Fibroblast of the aortic adventitia (primary cell): ENCODE data around the gene GUSB. TPM values are rescaled to one million over a fixed set of nuclear protein-coding genes. Genes with fewer than 3 reads are reported as not detected.

Experiments
- DNase-seq: peaks from one replicate; pipeline ENCODE4 v3.0.0-alpha.2; 2010; ENCODE audit warnings: low read depth
- H3K4me3 ChIP-seq: 2 replicates; pipeline ENCODE4 v1.5.1; 2011; ENCODE audit warnings: low read depth, mild to moderate bottlenecking, control low read depth, low read length, moderate library complexity
- total RNA-seq: library from RNA; depleted of rRNA; stranded (reverse); fragments of >200 nt; gene quantifications from 2 replicates; pipeline ENCODE4 v1.2.3, GENCODE V29; 2012; ENCODE audit warnings: low replicate concordance
- TF ChIP-seq, protein P1 (sequence below): IDR thresholded peaks from 2 replicates; pipeline ENCODE4 v1.5.1; 2011; ENCODE audit warnings: mild to moderate bottlenecking, low read length, control low read depth, inconsistent platforms; ENCODE audit not compliant: insufficient read depth

Gene GUSB
- total RNA-seq, 1 donor, result 22.3 TPM

DNA sequence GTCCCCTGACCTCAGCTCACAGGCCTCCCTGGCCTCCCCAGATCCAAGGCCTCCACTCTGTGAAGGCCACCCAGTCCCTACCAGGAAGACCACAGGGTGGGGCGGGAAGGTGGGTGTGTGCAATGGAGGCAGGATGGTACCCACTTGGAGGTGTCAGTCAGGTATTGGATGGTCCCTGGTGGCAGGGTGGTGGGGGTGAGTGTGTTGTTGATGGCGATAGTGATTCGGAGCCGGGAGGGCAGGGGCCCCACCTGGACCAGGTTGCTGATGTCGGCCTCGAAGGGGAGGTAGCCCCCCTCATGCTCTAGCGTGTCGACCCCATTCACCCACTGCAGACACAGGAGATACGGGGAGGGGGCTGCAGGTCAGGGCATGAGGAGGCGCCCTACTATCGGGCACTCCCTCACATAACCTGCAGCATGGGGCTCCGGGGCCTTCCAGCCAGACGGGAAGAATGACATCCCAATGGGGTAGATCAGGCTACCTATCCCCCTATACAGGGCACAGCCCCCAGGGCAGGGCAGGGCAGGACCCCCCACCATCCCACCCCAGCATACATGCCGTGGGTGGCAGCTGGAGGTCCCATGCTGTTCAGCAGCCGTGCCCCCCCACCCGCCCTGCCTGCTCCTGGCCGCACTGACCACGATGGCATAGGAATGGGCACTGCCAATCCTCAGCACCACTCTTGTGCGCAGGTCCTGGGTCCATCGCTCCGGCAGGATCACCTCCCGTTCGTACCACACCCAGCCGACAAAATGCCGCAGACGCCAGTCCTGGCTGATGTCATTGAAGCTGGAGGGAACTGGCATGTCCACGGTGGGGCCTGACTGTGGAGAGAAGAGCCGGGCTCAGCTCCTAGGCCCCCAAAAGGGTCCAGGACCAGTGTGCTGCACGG lies 2.2 kb downstream of the GUSB start:
- H3K4me3 ChIP-seq, result no peak overlapping the region
- TF ChIP-seq, protein P1, sequence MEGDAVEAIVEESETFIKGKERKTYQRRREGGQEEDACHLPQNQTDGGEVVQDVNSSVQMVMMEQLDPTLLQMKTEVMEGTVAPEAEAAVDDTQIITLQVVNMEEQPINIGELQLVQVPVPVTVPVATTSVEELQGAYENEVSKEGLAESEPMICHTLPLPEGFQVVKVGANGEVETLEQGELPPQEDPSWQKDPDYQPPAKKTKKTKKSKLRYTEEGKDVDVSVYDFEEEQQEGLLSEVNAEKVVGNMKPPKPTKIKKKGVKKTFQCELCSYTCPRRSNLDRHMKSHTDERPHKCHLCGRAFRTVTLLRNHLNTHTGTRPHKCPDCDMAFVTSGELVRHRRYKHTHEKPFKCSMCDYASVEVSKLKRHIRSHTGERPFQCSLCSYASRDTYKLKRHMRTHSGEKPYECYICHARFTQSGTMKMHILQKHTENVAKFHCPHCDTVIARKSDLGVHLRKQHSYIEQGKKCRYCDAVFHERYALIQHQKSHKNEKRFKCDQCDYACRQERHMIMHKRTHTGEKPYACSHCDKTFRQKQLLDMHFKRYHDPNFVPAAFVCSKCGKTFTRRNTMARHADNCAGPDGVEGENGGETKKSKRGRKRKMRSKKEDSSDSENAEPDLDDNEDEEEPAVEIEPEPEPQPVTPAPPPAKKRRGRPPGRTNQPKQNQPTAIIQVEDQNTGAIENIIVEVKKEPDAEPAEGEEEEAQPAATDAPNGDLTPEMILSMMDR, result no peak
- no peak for DNase-seq

GRCh38 chr7:65978891-65979582 lies 3.0 kb downstream of the GUSB start:
- no peak for DNase-seq
- TF ChIP-seq, protein P1, result no peak
- H3K4me3 ChIP-seq, result no peak overlapping the region

DNA sequence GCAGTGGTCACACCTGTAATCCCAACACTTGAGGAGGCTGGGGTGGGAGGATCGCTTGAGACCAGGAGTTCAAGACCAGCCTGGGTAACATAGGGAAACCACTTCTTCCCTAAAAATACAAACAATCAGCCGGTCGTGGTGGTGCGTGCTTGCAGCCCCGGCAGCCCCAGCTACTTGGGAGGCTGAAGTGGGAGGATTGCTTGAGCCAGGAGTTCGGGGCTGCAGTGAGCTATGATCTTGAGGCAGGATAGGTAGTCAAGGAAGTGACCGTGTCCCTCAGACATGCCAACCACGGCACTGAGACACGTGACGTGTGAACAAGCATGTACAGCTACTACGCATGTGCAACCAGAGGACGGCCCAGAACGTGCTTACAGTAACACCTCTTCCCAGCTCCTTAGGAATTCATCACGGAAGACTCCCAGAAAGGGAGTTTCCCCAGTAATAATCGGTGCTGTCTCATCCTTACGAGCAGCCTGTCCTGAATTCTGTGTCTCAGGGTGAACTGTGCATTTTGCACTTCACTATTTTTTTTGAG lies 5.3 kb downstream of the GUSB start:
- DNase-seq, result no peak
- no peak overlapping the region for H3K4me3 ChIP-seq
- TF ChIP-seq, protein P1, result no peak

GRCh38 chr7:65975814-65976445 lies 6.1 kb downstream of the GUSB start:
- TF ChIP-seq, protein P1, result no peak
- DNase-seq, result no peak
- no peak overlapping the region for H3K4me3 ChIP-seq

DNA sequence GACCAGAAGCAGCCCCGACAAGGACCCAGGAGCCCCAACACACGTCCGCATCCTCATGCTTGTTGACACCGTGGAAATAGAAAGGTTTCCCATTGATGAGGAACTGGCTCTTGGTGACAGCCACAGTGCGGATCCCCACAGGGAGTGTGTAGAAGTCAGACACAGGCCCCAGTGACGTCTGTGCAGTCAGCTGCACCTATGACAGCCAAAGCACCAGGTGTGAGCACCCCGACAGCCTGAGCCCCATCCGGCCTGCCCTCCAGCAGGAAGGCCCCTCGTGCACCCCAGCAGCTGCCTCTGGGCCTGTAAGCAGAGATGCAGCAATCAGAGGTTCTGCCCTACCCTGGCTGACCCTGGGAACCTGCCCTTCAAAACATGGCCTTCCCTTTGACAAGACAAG lies 7.1 kb downstream of the GUSB start:
- TF ChIP-seq, protein P1, result no peak
- DNase-seq, result no peak
- H3K4me3 ChIP-seq, result no peak overlapping the region

- no peak overlapping the region for H3K4me3 ChIP-seq
- no peak for DNase-seq
- TF ChIP-seq, protein P1, result no peak
Observed at GRCh38 chr7:65974191-65974801, 7.7 kb downstream of the GUSB start.
